ENCODE data around the gene KCTD17.

The KCTD17 gene

GRCh38 chr22:37107816-37108621, 56.5 kb downstream of the KCTD17 start:
- DNase-seq, result no peak

GRCh38 chr22:37109242-37109917, 57.8 kb downstream of the KCTD17 start, which contains the start of gene TMPRSS6:
Gene TMPRSS6 (minus strand): TSS chr22:37109713. CDS start chr22:37103417, 6,296 bp downstream.
- DNase-seq, result no peak

- no peak for DNase-seq
These were observed 59.7 kb downstream of the KCTD17 start for GRCh38 chr22:37111156-37111717.

GRCh38 chr22:37112084-37112728, 60.7 kb downstream of the KCTD17 start:
- no peak for DNase-seq
